ENCODE measurements around the gene ZNF280B.

ZNF280B gene

GRCh38 chr22:22458387-22458786, 50.2 kb downstream of the ZNF280B start:
- H3K4me1 ChIP-seq (ENCODE audit: control insufficient read depth in 1 of 2, insufficient read depth in 2 of 2, low read length in 2 of 2), result no peaks in the 10 kb centered on the region
- H3K4ac ChIP-seq (ENCODE audit: low read depth, low read length), result no peak overlapping the region
- no peak overlapping the region for H3K9ac ChIP-seq (ENCODE audit: low read length)
- H3K9me3 ChIP-seq (ENCODE audit: insufficient read depth, low read depth, low read length), result peaks cover 22% of the 10 kb centered on the region
- no peak for DNase-seq
- H3K14ac ChIP-seq (ENCODE audit: low read length), result no peak overlapping the region
- H2AK5ac ChIP-seq (ENCODE audit: low read length), result no peak overlapping the region
- H4K8ac ChIP-seq (ENCODE audit: low read depth, low read length), result no peak overlapping the region
- no peak overlapping the region for H2AFZ ChIP-seq (ENCODE audit: insufficient read depth, low read length, poor library complexity)
- H3K36me3 ChIP-seq (ENCODE audit: control insufficient read depth in 1 of 2, insufficient read depth in 2 of 2, low read length in 2 of 2), result no peaks in the 10 kb centered on the region
- H3K4me2 ChIP-seq (ENCODE audit: low read length), result no peak overlapping the region
- no peaks in the 10 kb centered on the region for H3K79me2 ChIP-seq (ENCODE audit: control insufficient read depth, insufficient read depth, low read length, poor library complexity)
- H3K18ac ChIP-seq (ENCODE audit: low read length), result no peak overlapping the region
- no peak overlapping the region for H3K23ac ChIP-seq (ENCODE audit: low read length)
- no peak overlapping the region for H2BK5ac ChIP-seq (ENCODE audit: low read depth, low read length, poor library complexity)
- no peak overlapping the region for H2BK12ac ChIP-seq (ENCODE audit: low read length)
- no peak overlapping the region for H4K91ac ChIP-seq (ENCODE audit: low read depth, low read length)
- WGBS (ENCODE audit: extremely low coverage, insufficient coverage, insufficient read length), result no CpG with 5 or more reads among the region's 2 CpGs
- no peak overlapping the region for H2BK120ac ChIP-seq (ENCODE audit: insufficient read depth, low read length, poor library complexity)
- no peak overlapping the region for H4K12ac ChIP-seq (ENCODE audit: low read depth, low read length)
- no peaks in the 10 kb centered on the region for H3K79me1 ChIP-seq (ENCODE audit: low read length)
- no peaks in the 10 kb centered on the region for H3K27me3 ChIP-seq (ENCODE audit: insufficient read depth, low read length)
- H3K27ac ChIP-seq (ENCODE audit: low read depth, low read length), result no peak overlapping the region
- H3K4me3 ChIP-seq (ENCODE audit: low read depth, low read length), result no peak overlapping the region

DNA sequence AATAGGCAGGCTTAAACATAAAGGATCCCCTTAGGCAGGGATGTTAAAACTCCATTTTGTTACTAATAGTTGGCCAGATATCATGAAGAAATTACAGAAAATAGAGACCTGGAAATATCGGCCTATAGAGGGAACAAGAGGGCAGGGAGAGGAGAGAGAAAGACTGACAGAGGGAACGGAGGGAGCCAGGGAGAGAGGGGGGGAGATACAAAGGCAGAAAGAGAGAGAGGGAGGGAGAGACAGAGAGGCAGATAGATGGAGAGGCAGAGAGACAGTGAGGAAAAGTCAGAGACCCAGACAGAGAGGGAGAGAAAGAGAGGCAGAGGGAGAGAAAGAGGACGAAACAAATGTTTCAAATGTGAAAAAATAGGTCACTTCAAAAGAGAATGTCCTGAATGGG, 53.5 kb downstream of the ZNF280B start:
- DNase-seq, result no peak
- Histone ChIP-seq H3K14ac (ENCODE audit: low read length) (no peak overlapping the region), H2BK12ac (ENCODE audit: low read length) (no peak overlapping the region), H3K4me2 (ENCODE audit: low read length) (no peak overlapping the region), H3K27me3 (ENCODE audit: insufficient read depth, low read length) (peaks cover 3% of the 10 kb centered on the region), H3K79me1 (ENCODE audit: low read length) (no peaks in the 10 kb centered on the region), H4K91ac (ENCODE audit: low read depth, low read length) (no peak overlapping the region), H3K9me3 (ENCODE audit: insufficient read depth, low read depth, low read length) (peaks cover 24% of the 10 kb centered on the region), H4K8ac (ENCODE audit: low read depth, low read length) (no peak overlapping the region), H4K12ac (ENCODE audit: low read depth, low read length) (no peak overlapping the region), H3K4me1 (ENCODE audit: control insufficient read depth in 1 of 2, insufficient read depth in 2 of 2, low read length in 2 of 2) (no peaks in the 10 kb centered on the region), H3K4ac (ENCODE audit: low read depth, low read length) (no peak overlapping the region), H3K18ac (ENCODE audit: low read length) (no peak overlapping the region), H3K79me2 (ENCODE audit: control insufficient read depth, insufficient read depth, low read length, poor library complexity) (no peaks in the 10 kb centered on the region), H3K27ac (ENCODE audit: low read depth, low read length) (no peak overlapping the region), H2BK5ac (ENCODE audit: low read depth, low read length, poor library complexity) (no peak overlapping the region), H3K4me3 (ENCODE audit: low read depth, low read length) (no peak overlapping the region), H3K36me3 (ENCODE audit: control insufficient read depth in 1 of 2, insufficient read depth in 2 of 2, low read length in 2 of 2) (no peaks in the 10 kb centered on the region), H2AK5ac (ENCODE audit: low read length) (no peak overlapping the region), H2BK120ac (ENCODE audit: insufficient read depth, low read length, poor library complexity) (no peak overlapping the region), H3K9ac (ENCODE audit: low read length) (no peak overlapping the region), H2AFZ (ENCODE audit: insufficient read depth, low read length, poor library complexity) (no peak overlapping the region), H3K23ac (ENCODE audit: low read length) (no peak overlapping the region)
- WGBS (ENCODE audit: extremely low coverage, insufficient coverage, insufficient read length), result no CpG with 5 or more reads among the region's 3 CpGs

GRCh38 chr22:22452996-22453686, 55.4 kb downstream of the ZNF280B start:
- no peak overlapping the region for H3K18ac ChIP-seq (ENCODE audit: low read length)
- H4K91ac ChIP-seq (ENCODE audit: low read depth, low read length), result no peak overlapping the region
- no CpG with 5 or more reads among the region's 6 CpGs for WGBS (ENCODE audit: extremely low coverage, insufficient coverage, insufficient read length)
- H2AFZ ChIP-seq (ENCODE audit: insufficient read depth, low read length, poor library complexity), result no peak overlapping the region
- no peak overlapping the region for H2BK5ac ChIP-seq (ENCODE audit: low read depth, low read length, poor library complexity)
- no peak overlapping the region for H3K4me3 ChIP-seq (ENCODE audit: low read depth, low read length)
- no peak overlapping the region for H3K27ac ChIP-seq (ENCODE audit: low read depth, low read length)
- H3K9ac ChIP-seq (ENCODE audit: low read length), result no peak overlapping the region
- H3K36me3 ChIP-seq (ENCODE audit: control insufficient read depth in 1 of 2, insufficient read depth in 2 of 2, low read length in 2 of 2), result no peaks in the 10 kb centered on the region
- H3K4me2 ChIP-seq (ENCODE audit: low read length), result no peak overlapping the region
- H4K8ac ChIP-seq (ENCODE audit: low read depth, low read length), result no peak overlapping the region
- H3K4me1 ChIP-seq (ENCODE audit: control insufficient read depth in 1 of 2, insufficient read depth in 2 of 2, low read length in 2 of 2), result no peaks in the 10 kb centered on the region
- H3K9me3 ChIP-seq (ENCODE audit: insufficient read depth, low read depth, low read length), result peaks cover 15% of the 10 kb centered on the region
- no peak for DNase-seq
- H3K27me3 ChIP-seq (ENCODE audit: insufficient read depth, low read length), result peaks cover 3% of the 10 kb centered on the region
- H4K12ac ChIP-seq (ENCODE audit: low read depth, low read length), result no peak overlapping the region
- H3K4ac ChIP-seq (ENCODE audit: low read depth, low read length), result no peak overlapping the region
- no peaks in the 10 kb centered on the region for H3K79me2 ChIP-seq (ENCODE audit: control insufficient read depth, insufficient read depth, low read length, poor library complexity)
- H3K23ac ChIP-seq (ENCODE audit: low read length), result no peak overlapping the region
- no peak overlapping the region for H3K14ac ChIP-seq (ENCODE audit: low read length)
- no peak overlapping the region for H2AK5ac ChIP-seq (ENCODE audit: low read length)
- H2BK120ac ChIP-seq (ENCODE audit: insufficient read depth, low read length, poor library complexity), result no peak overlapping the region
- no peak overlapping the region for H2BK12ac ChIP-seq (ENCODE audit: low read length)
- H3K79me1 ChIP-seq (ENCODE audit: low read length), result no peaks in the 10 kb centered on the region

DNA sequence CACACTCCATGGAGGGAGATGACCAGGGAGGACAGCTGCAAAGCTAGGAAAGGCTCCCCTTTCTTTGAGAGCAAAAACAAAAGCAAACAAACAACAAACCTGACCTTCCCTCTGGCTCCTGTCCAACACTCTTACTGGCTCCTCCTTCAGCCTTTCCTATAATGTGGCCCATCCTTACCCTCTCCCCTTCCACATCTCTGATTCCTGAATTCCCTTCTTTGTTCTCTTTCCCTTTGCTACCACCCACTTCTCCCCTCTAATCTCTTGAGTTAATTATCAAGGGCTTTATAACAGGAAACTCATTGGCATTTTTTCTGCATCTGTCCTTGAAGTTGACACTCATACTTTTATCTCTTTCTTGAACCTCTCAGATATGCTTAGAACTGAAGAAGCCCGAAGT, 56.3 kb downstream of the ZNF280B start:
- no peak overlapping the region for H3K27ac ChIP-seq (ENCODE audit: low read depth, low read length)
- no peak overlapping the region for H3K14ac ChIP-seq (ENCODE audit: low read length)

More for the DNA sequence above, 56.3 kb downstream of the ZNF280B start:
- Histone ChIP-seq H2BK12ac (ENCODE audit: low read length) (no peak overlapping the region), H3K9me3 (ENCODE audit: insufficient read depth, low read depth, low read length) (peaks cover 10% of the 10 kb centered on the region), H4K91ac (ENCODE audit: low read depth, low read length) (no peak overlapping the region), H3K79me2 (ENCODE audit: control insufficient read depth, insufficient read depth, low read length, poor library complexity) (no peaks in the 10 kb centered on the region), H3K4me1 (ENCODE audit: control insufficient read depth in 1 of 2, insufficient read depth in 2 of 2, low read length in 2 of 2) (no peaks in the 10 kb centered on the region), H3K4me3 (ENCODE audit: low read depth, low read length) (no peak overlapping the region), H3K79me1 (ENCODE audit: low read length) (no peaks in the 10 kb centered on the region), H4K12ac (ENCODE audit: low read depth, low read length) (no peak overlapping the region), H3K4me2 (ENCODE audit: low read length) (no peak overlapping the region), H3K27me3 (ENCODE audit: insufficient read depth, low read length) (peaks cover 3% of the 10 kb centered on the region), H3K23ac (ENCODE audit: low read length) (no peak overlapping the region), H3K36me3 (ENCODE audit: control insufficient read depth in 1 of 2, insufficient read depth in 2 of 2, low read length in 2 of 2) (no peaks in the 10 kb centered on the region), H3K9ac (ENCODE audit: low read length) (no peak overlapping the region), H2AK5ac (ENCODE audit: low read length) (no peak overlapping the region), H2AFZ (ENCODE audit: insufficient read depth, low read length, poor library complexity) (no peak overlapping the region), H3K4ac (ENCODE audit: low read depth, low read length) (no peak overlapping the region), H3K18ac (ENCODE audit: low read length) (no peak overlapping the region), H2BK5ac (ENCODE audit: low read depth, low read length, poor library complexity) (no peak overlapping the region), H4K8ac (ENCODE audit: low read depth, low read length) (no peak overlapping the region), H2BK120ac (ENCODE audit: insufficient read depth, low read length, poor library complexity) (no peak overlapping the region)
- no CpG with 5 or more reads among the region's 1 CpG for whole genome bisulfite sequencing (ENCODE audit: extremely low coverage, insufficient coverage, insufficient read length)
- DNase-seq, result no peak
